Type B pancreatic cell (in vitro differentiated cells): ENCODE results near the gene ITPKB. TPM values are rescaled to one million over a fixed set of nuclear protein-coding genes. Genes with fewer than 3 reads are reported as not detected.

Source experiments
- DNase-seq: peaks from one replicate; pipeline ENCODE4 v3.0.0; 2021; ENCODE audit warnings: mixed read lengths; ENCODE audit not compliant: unreplicated experiment; ENCODE audit errors: extremely low spot score
- H3K27ac Mint-ChIP-seq: 2 replicates; pipeline ENCODE4 v1.8.0; 2021; ENCODE audit warnings: mild to moderate bottlenecking, mixed read lengths
- H3K27me3 Mint-ChIP-seq: 2 replicates; pipeline ENCODE4 v1.8.0; 2021; ENCODE audit warnings: mixed read lengths
- H3K36me3 Mint-ChIP-seq: 2 replicates; pipeline ENCODE4 v1.8.0; 2021; ENCODE audit warnings: mixed read lengths
- H3K4me1 Mint-ChIP-seq: one replicate; pipeline ENCODE4 v1.8.0; 2021; ENCODE audit warnings: mixed read lengths; ENCODE audit not compliant: unreplicated experiment
- H3K4me3 Mint-ChIP-seq: 2 replicates; pipeline ENCODE4 v1.8.0; 2021; ENCODE audit warnings: mild to moderate bottlenecking, mixed read lengths
- H3K9me3 Mint-ChIP-seq: 2 replicates; pipeline ENCODE4 v1.8.0; 2021; ENCODE audit warnings: mixed read lengths
- CTCF ChIP-seq: fragments of 200-600 bp; sonication (generic); conservative IDR thresholded peaks from 2 replicates; pipeline ENCODE4 v1.5.0; 2021; ENCODE audit warnings: antibody characterized with exemption, mild to moderate bottlenecking
- total RNA-seq: library from RNA; stranded (reverse); gene quantifications from 2 replicates; pipeline ENCODE4 v1.2.1, GENCODE V29; 2021; ENCODE audit warnings: low replicate concordance

ITPKB gene
- total RNA-seq, 1 donor from 2014 or later: 31.4 TPM

- no peak overlapping the region for H3K4me3 Mint-ChIP-seq
- no peak for DNase-seq
- H3K9me3 Mint-ChIP-seq: no peaks in the 10 kb centered on the region
- H3K27me3 Mint-ChIP-seq: no peaks in the 10 kb centered on the region
- TF ChIP-seq CTCF: no peak
- H3K4me1 Mint-ChIP-seq: peaks cover 70% of the 10 kb centered on the region
- H3K27ac Mint-ChIP-seq: no peak overlapping the region
- H3K36me3 Mint-ChIP-seq: no peaks in the 10 kb centered on the region
These were observed 79.4 kb downstream of the ITPKB start for GRCh38 chr1:226659641-226660040.

- Mint-ChIP-seq H3K4me1 (peaks cover 70% of the 10 kb centered on the region), H3K27me3 (no peaks in the 10 kb centered on the region), H3K9me3 (no peaks in the 10 kb centered on the region), H3K36me3 (no peaks in the 10 kb centered on the region), H3K27ac (no peak overlapping the region), H3K4me3 (no peak overlapping the region)
- TF ChIP-seq CTCF: no peak
- no peak for DNase-seq
These were observed 79.9 kb downstream of the ITPKB start for GRCh38 chr1:226659136-226659535.

GRCh38 chr1:226658546-226659125 lies 80.4 kb downstream of the ITPKB start:
- Mint-ChIP-seq H3K27me3 (no peaks in the 10 kb centered on the region), H3K4me1 (peaks cover 71% of the 10 kb centered on the region), H3K36me3 (no peaks in the 10 kb centered on the region), H3K9me3 (no peaks in the 10 kb centered on the region), H3K4me3 (peak overlapping the region; percentile 15), H3K27ac (peak overlapping the region; percentile 88)
- TF ChIP-seq CTCF: no peak
- DNase-seq: no peak

GRCh38 chr1:226657895-226658545 lies 81.1 kb downstream of the ITPKB start:
- no peaks in the 10 kb centered on the region for H3K36me3 Mint-ChIP-seq
- H3K4me1 Mint-ChIP-seq: peaks cover 67% of the 10 kb centered on the region
- H3K27ac Mint-ChIP-seq: peak overlapping the region; percentile 88
- H3K9me3 Mint-ChIP-seq: no peaks in the 10 kb centered on the region
- peak overlapping the region; percentile 15 for H3K4me3 Mint-ChIP-seq
- no peaks in the 10 kb centered on the region for H3K27me3 Mint-ChIP-seq
- no peak for DNase-seq
- no peak for TF ChIP-seq CTCF

GRCh38 chr1:226656601-226657277 lies 82.3 kb downstream of the ITPKB start:
- Mint-ChIP-seq H3K4me3 (peak overlapping the region; percentile 55), H3K36me3 (no peaks in the 10 kb centered on the region), H3K27ac (peak overlapping the region; percentile 88), H3K27me3 (no peaks in the 10 kb centered on the region), H3K9me3 (no peaks in the 10 kb centered on the region), H3K4me1 (peaks cover 56% of the 10 kb centered on the region)
- DNase-seq: no peak
- no peak for TF ChIP-seq CTCF
